HEK293 (cell line): ENCODE data around the gene HSD17B1.

ENCODE experiments used
- RBAK ChIP-seq: fragments of 450-650 bp; formaldehyde crosslinking; IDR thresholded peaks from 2 replicates; pipeline ENCODE4 v1.5.1; 2016; ENCODE audit warnings: missing biosample characterization, missing genetic modification characterization
- ZNF274 ChIP-seq, 2 experiments: fragments of 200-500 bp in 1 of 2; fragments of 450-650 bp in 1 of 2; sonication (Bioruptor generic) in 1 of 2; formaldehyde crosslinking in 1 of 2; IDR thresholded peaks; 2 replicates each; pipeline versions ENCODE4 v1.5.1 to v1.6.1; 2014 to 2016; ENCODE audit warnings: borderline replicate concordance in 1 of 2, inconsistent platforms in 1 of 2, low read length in 1 of 2, missing biosample characterization in 1 of 2, missing genetic modification characterization in 1 of 2
- TF ChIP-seq, protein P1 (sequence below): fragments of 450-650 bp; formaldehyde crosslinking; IDR thresholded peaks from 2 replicates; pipeline ENCODE4 v1.5.1; 2016; ENCODE audit warnings: missing biosample characterization, missing genetic modification characterization
- TF ChIP-seq, protein P2 (sequence below): fragments of 450-650 bp; formaldehyde crosslinking; IDR thresholded peaks from 2 replicates; pipeline ENCODE4 v1.5.1; 2016; ENCODE audit warnings: missing biosample characterization, missing genetic modification characterization
- TF ChIP-seq, protein P3 (sequence below): fragments of 450-650 bp; formaldehyde crosslinking; IDR thresholded peaks from 2 replicates; pipeline ENCODE4 v1.5.1; 2016; ENCODE audit warnings: missing biosample characterization, missing genetic modification characterization

DNA sequence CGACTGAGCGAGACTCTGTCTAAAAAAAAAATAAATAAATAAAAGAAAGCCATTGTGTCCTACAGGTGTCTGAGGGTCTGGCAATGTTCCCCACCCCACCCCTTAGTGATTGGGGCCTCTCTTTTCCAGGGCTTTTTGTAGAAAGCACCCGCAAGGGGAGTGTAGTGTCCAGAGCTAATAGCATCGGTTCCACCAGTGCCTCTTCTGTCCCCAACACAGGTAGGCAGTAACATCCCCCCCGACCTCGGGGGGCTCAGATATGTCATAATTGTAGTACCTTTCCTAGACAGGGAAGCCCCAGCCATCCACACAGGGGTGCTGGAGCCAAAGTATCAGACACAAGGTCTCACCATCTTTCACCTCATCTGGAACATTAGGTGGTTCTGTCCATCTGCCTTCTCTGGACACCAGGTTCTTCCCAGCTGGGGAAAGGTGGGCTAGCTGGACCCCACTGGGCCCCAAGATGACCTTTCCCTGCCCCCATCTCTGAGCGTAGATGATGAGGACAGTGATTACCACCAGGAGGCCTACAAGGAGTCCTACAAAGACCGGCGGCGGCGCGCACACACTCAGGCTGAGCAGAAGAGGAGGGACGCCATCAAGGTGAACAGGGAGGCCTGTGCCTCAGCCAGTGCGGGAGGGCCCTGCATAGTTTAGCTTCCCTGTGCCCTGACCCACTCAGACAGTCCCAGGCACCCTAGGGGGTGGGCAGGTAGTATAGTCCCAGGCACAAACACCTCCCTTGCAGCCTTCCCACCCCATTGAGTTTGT, 15.8 kb downstream of the HSD17B1 start:
- TF ChIP-seq, protein P1, sequence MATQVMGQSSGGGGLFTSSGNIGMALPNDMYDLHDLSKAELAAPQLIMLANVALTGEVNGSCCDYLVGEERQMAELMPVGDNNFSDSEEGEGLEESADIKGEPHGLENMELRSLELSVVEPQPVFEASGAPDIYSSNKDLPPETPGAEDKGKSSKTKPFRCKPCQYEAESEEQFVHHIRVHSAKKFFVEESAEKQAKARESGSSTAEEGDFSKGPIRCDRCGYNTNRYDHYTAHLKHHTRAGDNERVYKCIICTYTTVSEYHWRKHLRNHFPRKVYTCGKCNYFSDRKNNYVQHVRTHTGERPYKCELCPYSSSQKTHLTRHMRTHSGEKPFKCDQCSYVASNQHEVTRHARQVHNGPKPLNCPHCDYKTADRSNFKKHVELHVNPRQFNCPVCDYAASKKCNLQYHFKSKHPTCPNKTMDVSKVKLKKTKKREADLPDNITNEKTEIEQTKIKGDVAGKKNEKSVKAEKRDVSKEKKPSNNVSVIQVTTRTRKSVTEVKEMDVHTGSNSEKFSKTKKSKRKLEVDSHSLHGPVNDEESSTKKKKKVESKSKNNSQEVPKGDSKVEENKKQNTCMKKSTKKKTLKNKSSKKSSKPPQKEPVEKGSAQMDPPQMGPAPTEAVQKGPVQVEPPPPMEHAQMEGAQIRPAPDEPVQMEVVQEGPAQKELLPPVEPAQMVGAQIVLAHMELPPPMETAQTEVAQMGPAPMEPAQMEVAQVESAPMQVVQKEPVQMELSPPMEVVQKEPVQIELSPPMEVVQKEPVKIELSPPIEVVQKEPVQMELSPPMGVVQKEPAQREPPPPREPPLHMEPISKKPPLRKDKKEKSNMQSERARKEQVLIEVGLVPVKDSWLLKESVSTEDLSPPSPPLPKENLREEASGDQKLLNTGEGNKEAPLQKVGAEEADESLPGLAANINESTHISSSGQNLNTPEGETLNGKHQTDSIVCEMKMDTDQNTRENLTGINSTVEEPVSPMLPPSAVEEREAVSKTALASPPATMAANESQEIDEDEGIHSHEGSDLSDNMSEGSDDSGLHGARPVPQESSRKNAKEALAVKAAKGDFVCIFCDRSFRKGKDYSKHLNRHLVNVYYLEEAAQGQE (tag by site-specific recombination) = no peak
- TF ChIP-seq, protein P2, sequence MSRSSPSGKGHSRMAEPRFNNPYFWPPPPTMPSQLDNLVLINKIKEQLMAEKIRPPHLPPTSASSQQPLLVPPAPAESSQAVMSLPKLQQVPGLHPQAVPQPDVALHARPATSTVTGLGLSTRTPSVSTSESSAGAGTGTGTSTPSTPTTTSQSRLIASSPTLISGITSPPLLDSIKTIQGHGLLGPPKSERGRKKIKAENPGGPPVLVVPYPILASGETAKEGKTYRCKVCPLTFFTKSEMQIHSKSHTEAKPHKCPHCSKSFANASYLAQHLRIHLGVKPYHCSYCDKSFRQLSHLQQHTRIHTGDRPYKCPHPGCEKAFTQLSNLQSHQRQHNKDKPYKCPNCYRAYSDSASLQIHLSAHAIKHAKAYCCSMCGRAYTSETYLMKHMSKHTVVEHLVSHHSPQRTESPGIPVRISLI (tag by site-specific recombination) = no peak
- TF ChIP-seq, protein P3, sequence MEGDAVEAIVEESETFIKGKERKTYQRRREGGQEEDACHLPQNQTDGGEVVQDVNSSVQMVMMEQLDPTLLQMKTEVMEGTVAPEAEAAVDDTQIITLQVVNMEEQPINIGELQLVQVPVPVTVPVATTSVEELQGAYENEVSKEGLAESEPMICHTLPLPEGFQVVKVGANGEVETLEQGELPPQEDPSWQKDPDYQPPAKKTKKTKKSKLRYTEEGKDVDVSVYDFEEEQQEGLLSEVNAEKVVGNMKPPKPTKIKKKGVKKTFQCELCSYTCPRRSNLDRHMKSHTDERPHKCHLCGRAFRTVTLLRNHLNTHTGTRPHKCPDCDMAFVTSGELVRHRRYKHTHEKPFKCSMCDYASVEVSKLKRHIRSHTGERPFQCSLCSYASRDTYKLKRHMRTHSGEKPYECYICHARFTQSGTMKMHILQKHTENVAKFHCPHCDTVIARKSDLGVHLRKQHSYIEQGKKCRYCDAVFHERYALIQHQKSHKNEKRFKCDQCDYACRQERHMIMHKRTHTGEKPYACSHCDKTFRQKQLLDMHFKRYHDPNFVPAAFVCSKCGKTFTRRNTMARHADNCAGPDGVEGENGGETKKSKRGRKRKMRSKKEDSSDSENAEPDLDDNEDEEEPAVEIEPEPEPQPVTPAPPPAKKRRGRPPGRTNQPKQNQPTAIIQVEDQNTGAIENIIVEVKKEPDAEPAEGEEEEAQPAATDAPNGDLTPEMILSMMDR (tag by site-specific recombination) = no peak
- no peak for TF ChIP-seq ZNF274 (IDR thresholded peaks at IDR 0.05; ENCODE audit: low read length)
- no peak for TF ChIP-seq ZNF274 (tag by site-specific recombination; IDR thresholded peaks at IDR 0.05; ENCODE audit: borderline replicate concordance)
- no peak for TF ChIP-seq RBAK (tag by site-specific recombination)
